Calu3 (cell line): ENCODE data around the gene PROM1. TPM values are rescaled to one million over a fixed set of nuclear protein-coding genes. Genes with fewer than 3 reads are reported as not detected.

Source experiments
- BruUV-seq: library from RNA; stranded (reverse); fragments of 400-500 nt; replicated peaks from 2 replicates; lab custom pipeline; 2021; lab: Mats Ljungman, UMichigan
- CTCF ChIA-PET: fragments of 300-600 bp; sonication (Branson Sonifier 250); formaldehyde crosslinking; loops from one replicate; lab custom pipeline; 2022; ENCODE audit warnings: antibody characterized with exemption; lab: Charles Lee
- DNase-seq: peaks from one replicate; pipeline ENCODE4 v3.0.0; 2022
- H3K27ac Mint-ChIP-seq: one replicate; pipeline ENCODE4 v1.8.0; 2022; ENCODE audit warnings: mixed read lengths; ENCODE audit not compliant: unreplicated experiment
- H3K27me3 Mint-ChIP-seq: one replicate; pipeline ENCODE4 v1.8.0; 2022; ENCODE audit warnings: mixed read lengths; ENCODE audit not compliant: unreplicated experiment
- H3K36me3 Mint-ChIP-seq: one replicate; pipeline ENCODE4 v1.8.0; 2022; ENCODE audit warnings: mild to moderate bottlenecking, moderate library complexity, mixed read lengths; ENCODE audit not compliant: insufficient read depth, unreplicated experiment
- H3K4me1 Mint-ChIP-seq: one replicate; pipeline ENCODE4 v1.8.0; 2022; ENCODE audit warnings: mild to moderate bottlenecking, low read depth, mixed read lengths; ENCODE audit not compliant: unreplicated experiment
- H3K4me3 Mint-ChIP-seq: one replicate; pipeline ENCODE4 v1.8.0; 2022; ENCODE audit warnings: mild to moderate bottlenecking, low read depth, moderate library complexity, mixed read lengths; ENCODE audit not compliant: unreplicated experiment
- H3K9me3 Mint-ChIP-seq: one replicate; pipeline ENCODE4 v1.8.0; 2022; ENCODE audit warnings: low read depth, mixed read lengths; ENCODE audit not compliant: unreplicated experiment
- intact Hi-C: fragments of 100-400 bp; cut with micrococcal nuclease; formaldehyde crosslinking; loops from one replicate; pipeline ENCODE4 v1.10.0; 2022; ENCODE audit not compliant: unreplicated experiment
- total RNA-seq: library from RNA; stranded (reverse); gene quantifications from 2 replicates; pipeline ENCODE4 v1.2.3, GENCODE V29; 2022
- TF ChIP-seq, protein P1 (sequence below): fragments of 200-600 bp; IDR thresholded peaks from one replicate; pipeline ENCODE4 v1.8.0; 2022; ENCODE audit warnings: antibody characterized with exemption; ENCODE audit not compliant: unreplicated experiment

Gene PROM1
- total RNA-seq, 1 experiment from 2014 or later: 73.9 TPM

DNA sequence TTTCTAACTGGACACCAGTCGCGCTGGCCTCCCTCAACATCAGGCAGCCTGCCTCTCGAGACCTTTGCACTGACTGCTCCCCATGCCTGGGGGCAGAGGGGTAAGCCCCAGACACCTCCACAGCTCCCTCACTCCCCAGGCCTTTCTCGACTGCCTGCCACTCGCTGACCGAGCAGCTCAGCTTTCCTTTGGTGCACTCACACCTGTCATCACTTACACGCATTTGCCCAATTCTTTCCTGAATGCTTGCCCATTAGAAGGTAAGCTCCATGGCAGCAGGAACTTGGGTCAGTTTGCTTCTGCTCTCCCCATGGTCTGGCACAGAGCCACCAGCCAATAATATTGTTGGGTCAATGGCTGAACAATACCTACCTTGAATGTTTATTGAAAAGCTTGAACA lies 32.2 kb upstream of the PROM1 start:
- Mint-ChIP-seq H3K27me3 (no peaks in the 10 kb centered on the region), H3K9me3 (no peaks in the 10 kb centered on the region), H3K4me3 (no peak overlapping the region), H3K36me3 (no peaks in the 10 kb centered on the region), H3K27ac (peak overlapping the region; percentile 23), H3K4me1 (peaks cover 25% of the 10 kb centered on the region)
- BruUV-seq: no TSS peak
- TF ChIP-seq, protein P1, sequence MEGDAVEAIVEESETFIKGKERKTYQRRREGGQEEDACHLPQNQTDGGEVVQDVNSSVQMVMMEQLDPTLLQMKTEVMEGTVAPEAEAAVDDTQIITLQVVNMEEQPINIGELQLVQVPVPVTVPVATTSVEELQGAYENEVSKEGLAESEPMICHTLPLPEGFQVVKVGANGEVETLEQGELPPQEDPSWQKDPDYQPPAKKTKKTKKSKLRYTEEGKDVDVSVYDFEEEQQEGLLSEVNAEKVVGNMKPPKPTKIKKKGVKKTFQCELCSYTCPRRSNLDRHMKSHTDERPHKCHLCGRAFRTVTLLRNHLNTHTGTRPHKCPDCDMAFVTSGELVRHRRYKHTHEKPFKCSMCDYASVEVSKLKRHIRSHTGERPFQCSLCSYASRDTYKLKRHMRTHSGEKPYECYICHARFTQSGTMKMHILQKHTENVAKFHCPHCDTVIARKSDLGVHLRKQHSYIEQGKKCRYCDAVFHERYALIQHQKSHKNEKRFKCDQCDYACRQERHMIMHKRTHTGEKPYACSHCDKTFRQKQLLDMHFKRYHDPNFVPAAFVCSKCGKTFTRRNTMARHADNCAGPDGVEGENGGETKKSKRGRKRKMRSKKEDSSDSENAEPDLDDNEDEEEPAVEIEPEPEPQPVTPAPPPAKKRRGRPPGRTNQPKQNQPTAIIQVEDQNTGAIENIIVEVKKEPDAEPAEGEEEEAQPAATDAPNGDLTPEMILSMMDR: no peak
- intact Hi-C loops: loop anchor here (1.0 kb wide), 1 partner anchor 25 kb away; no protein-coding TSS in a partner anchor
- peak; percentile 58 for DNase-seq
- CTCF ChIA-PET: interaction anchor here (0.6 to 1.3 kb wide), 4 partner anchors 13 to 208 kb away, joined by 3 to 4 read pairs (median 3); partner anchors contain the start of gene PROM1

DNA sequence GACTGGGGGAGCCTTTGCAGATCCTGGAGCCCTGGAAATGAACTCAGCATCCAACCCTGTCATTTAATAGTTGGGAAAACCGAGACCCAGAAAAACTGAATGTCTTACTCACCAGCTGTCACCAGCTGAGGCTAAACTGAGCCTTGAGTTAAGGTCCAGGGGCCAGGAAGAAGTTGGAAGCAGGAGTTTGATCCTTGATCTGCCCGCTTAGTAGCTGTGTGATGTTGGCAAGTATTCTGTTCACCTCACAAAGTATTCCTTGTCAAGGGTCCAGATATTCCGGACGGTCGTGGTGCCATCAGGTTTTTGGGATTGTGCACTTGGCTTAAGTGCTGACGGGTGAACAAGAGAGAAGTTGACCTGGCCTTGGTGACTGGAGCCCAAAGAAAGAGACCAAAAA lies 30.7 kb upstream of the PROM1 start:
- CTCF ChIA-PET: no interaction called here
- Mint-ChIP-seq H3K27me3 (no peaks in the 10 kb centered on the region), H3K4me1 (peaks cover 23% of the 10 kb centered on the region), H3K36me3 (no peaks in the 10 kb centered on the region), H3K9me3 (no peaks in the 10 kb centered on the region), H3K4me3 (no peak overlapping the region), H3K27ac (no peak overlapping the region)
- TF ChIP-seq, protein P1: no peak
- BruUV-seq: no TSS peak
- no peak for DNase-seq
- intact Hi-C loops: no loop called here

DNA sequence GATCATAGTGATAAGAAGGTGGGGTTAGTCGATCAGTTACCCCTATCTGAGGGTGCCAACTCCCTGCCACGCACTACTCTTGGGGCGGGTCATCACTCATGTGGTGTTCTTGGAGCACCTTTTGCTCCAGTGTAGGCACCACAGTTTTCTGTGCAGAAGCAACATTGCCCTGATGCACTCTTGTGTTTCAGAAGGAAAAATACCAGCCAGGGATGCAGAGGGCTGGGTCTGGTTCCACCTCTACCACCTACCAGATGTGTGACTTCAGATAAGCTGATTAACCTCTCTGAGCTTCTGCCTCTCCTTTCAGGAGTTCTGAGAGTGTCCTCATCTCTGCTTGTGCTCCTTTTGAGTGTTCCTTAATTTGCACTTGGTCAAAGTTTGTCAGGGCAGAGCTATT lies 29.9 kb upstream of the PROM1 start:
- H3K4me3 Mint-ChIP-seq: no peak overlapping the region
- peaks cover 17% of the 10 kb centered on the region for H3K4me1 Mint-ChIP-seq
- no TSS peak for BruUV-seq
- intact Hi-C loops: no loop called here
- no peaks in the 10 kb centered on the region for H3K9me3 Mint-ChIP-seq
- H3K36me3 Mint-ChIP-seq: no peaks in the 10 kb centered on the region
- no peak for DNase-seq
- no peaks in the 10 kb centered on the region for H3K27me3 Mint-ChIP-seq
- no peak overlapping the region for H3K27ac Mint-ChIP-seq
- TF ChIP-seq, protein P1: no peak
- CTCF ChIA-PET: no interaction called here

DNA sequence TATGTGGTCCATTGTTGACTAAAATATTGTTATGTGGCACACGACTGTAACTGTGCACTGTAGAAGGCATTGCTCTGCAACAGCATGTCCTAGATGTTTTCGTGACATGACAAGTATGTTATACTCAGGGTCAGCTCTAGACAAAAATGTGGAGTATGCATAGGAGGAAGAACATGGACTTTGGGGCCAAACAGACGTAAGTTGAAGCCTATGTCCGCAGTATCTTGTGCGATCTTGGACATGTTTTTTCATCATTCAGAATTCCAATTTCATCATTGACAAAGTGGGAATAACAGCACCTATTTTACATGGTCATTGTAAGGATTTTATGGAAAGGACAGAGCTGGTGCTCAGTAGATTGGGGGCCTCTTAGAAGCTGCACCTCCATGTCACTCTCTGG lies 27.7 kb upstream of the PROM1 start:
- H3K27me3 Mint-ChIP-seq: no peaks in the 10 kb centered on the region
- H3K36me3 Mint-ChIP-seq: no peaks in the 10 kb centered on the region

More for the DNA sequence above, 27.7 kb upstream of the PROM1 start:
- Mint-ChIP-seq H3K27ac (no peak overlapping the region), H3K4me3 (no peak overlapping the region), H3K9me3 (no peaks in the 10 kb centered on the region), H3K4me1 (peaks cover 12% of the 10 kb centered on the region)
- TF ChIP-seq, protein P1: no peak
- CTCF ChIA-PET: no interaction called here
- intact Hi-C loops: no loop called here
- no peak for DNase-seq
- BruUV-seq: no TSS peak
